ENCODE results near the gene PSMB9. TPM values are rescaled to one million over a fixed set of nuclear protein-coding genes. Genes with fewer than 3 reads are reported as not detected.

Gene PSMB9
- total and polyA plus RNA-seq, 2 of the 4 experiments (the other 2 are of a cell fraction): 9.0 to 12.8 TPM

GRCh38 chr6:32882879-32883250 lies 28.9 kb downstream of the PSMB9 start:
- Histone ChIP-seq H2AFZ (replicated peaks; ENCODE audit: low read length, poor library complexity) (no peak overlapping the region), H3K4me2 (ENCODE audit: low read depth, low read length) (no peak overlapping the region), H4K91ac (ENCODE audit: insufficient read depth, low read depth, low read length) (no peak overlapping the region), H3K4me3 (ENCODE audit: insufficient read depth, low read depth, low read length) (no peak overlapping the region), H3K9me1 (ENCODE audit: insufficient read depth, low read length) (no peaks in the 10 kb centered on the region), H2AK5ac (ENCODE audit: low read depth, low read length) (no peak overlapping the region), H3K23ac (ENCODE audit: low read depth, low read length) (no peak overlapping the region), H3K79me1 (ENCODE audit: low read depth in 1 of 2, low read length in 2 of 2) (no peaks in the 10 kb centered on the region), H3K18ac (ENCODE audit: low read depth, low read length) (no peak overlapping the region), H3K36me3 (ENCODE audit: control insufficient read depth, insufficient read depth, low read length) (no peaks in the 10 kb centered on the region), H2BK20ac (ENCODE audit: low read depth, low read length) (no peak overlapping the region), H2BK15ac (ENCODE audit: low read depth, low read length) (no peak overlapping the region), H3K56ac (ENCODE audit: extremely low read depth, insufficient read depth, low read length) (no peak overlapping the region), H3K9me3 (ENCODE audit: control insufficient read depth, insufficient read depth, low read length) (no peaks in the 10 kb centered on the region), H3K14ac (replicated peaks; ENCODE audit: low read depth, low read length) (no peak overlapping the region), H4K20me1 (ENCODE audit: insufficient read depth, low read length) (no peaks in the 10 kb centered on the region), H2BK5ac (ENCODE audit: low read depth, low read length, poor library complexity, severe bottlenecking) (no peak overlapping the region), H2BK120ac (ENCODE audit: low read depth, low read length) (no peak overlapping the region), H3K27me3 (ENCODE audit: control insufficient read depth, insufficient read depth, low read length) (peaks cover 15% of the 10 kb centered on the region), H2AK9ac (replicated peaks; ENCODE audit: low read depth, low read length, poor library complexity) (no peak overlapping the region), H3K9ac (ENCODE audit: low read depth, low read length) (no peak overlapping the region), H3K4me1 (ENCODE audit: control insufficient read depth, insufficient read depth, low read length) (peaks cover 13% of the 10 kb centered on the region), H4K8ac (ENCODE audit: low read depth in 2 of 2, low read length in 2 of 2) (no peak overlapping the region), H3K4ac (ENCODE audit: low read depth, low read length) (no peak overlapping the region), H4K5ac (ENCODE audit: low read depth, low read length) (no peak overlapping the region), H3K27ac (ENCODE audit: insufficient read depth, low read length) (no peak overlapping the region)
- no peak for TF ChIP-seq MXI1 (IDR thresholded peaks at IDR 0.05; ENCODE audit: borderline replicate concordance, low read depth, low read length)
- in situ Hi-C loops (cut with MboI; ENCODE audit: low sequenced_read_pairs): no loop called here
- ChIA-PET CTCF (interaction anchor here (0.5 kb wide), 1 partner anchor 514 kb away, joined by 3 read pairs; no protein-coding TSS in a partner anchor), POLR2A (ENCODE audit: unreplicated experiment) (no interaction called here)
- WGBS, 2 experiments (ENCODE audit: extremely low coverage in 2 of 2, insufficient read length in 1 of 2): no CpG with 5 or more reads among the region's 1 CpG
- BruUV-seq (replicated peaks): no TSS peak
- peak; percentile 82 for DNase-seq
- intact Hi-C loops (cut with micrococcal nuclease): no loop called here
- ATAC-seq (ENCODE audit: low read depth): no peak; the same call in 1 of the 2 replicates
- dilution Hi-C loops (cut with HindIII; ENCODE audit: low sequenced_read_pairs, unreplicated experiment): no loop called here

Data from IMR-90 (cell line).